ENCODE measurements around the gene INTS2. TPM values are rescaled to one million over a fixed set of nuclear protein-coding genes. Genes with fewer than 3 reads are reported as not detected.
"Not testable (repeated sequence)": the region's sequence is repeated elsewhere in the genome, so short reads cannot be mapped to it uniquely, and the experiment has no call there.

INTS2 gene
- total RNA-seq, 2 experiments from 2014 or later = 21.7 to 23.0 TPM

DNA sequence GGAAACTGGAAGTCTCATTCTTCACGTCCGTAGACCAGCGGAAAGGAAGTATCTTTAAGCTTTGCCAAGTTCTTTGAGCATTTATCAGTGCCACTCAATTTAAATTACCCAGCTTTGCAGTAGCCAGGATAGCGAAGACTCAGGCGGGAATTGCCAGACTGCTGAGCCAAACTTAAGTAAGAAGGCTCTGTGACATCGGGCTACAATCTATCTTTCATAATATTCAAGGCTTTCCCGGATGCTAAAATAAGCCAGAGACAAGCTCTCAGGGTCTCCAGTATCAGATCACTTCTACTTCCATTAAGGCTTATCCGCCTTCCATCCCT, 64.0 kb downstream of the INTS2 start:
- Mint-ChIP-seq H3K9me3 (ENCODE audit: insufficient read depth) (no peaks in the 10 kb centered on the region), H3K36me3 (ENCODE audit: low read depth) (peaks cover 28% of the 10 kb centered on the region), H3K27ac (peak overlapping the region; percentile 96), H3K4me1 (ENCODE audit: low read depth) (peaks cover 34% of the 10 kb centered on the region), H3K4me3 (peak overlapping the region; percentile 99), H3K27me3 (ENCODE audit: low read depth) (no peaks in the 10 kb centered on the region)
- DNase-seq (no peak), ATAC-seq (peak; percentile 9)
- ChIA-PET POLR2A (interaction anchor here (0.6 to 1.7 kb wide), 12 partner anchors 9 to 246 kb away, joined by 3 to 8 read pairs (median 4); no protein-coding TSS in a partner anchor), CTCF (interaction anchor here (1.2 to 3.8 kb wide), 5 partner anchors 9 to 246 kb away, joined by 3 to 30 read pairs (median 7); no protein-coding TSS in a partner anchor)

GRCh38 chr17:61862975-61863800, 64.6 kb downstream of the INTS2 start, which contains the start of gene BRIP1:
BRIP1 (minus strand) TSS chr17:61863528; CDS start chr17:61861539, 1,989 bp downstream.
- ATAC-seq (peak; percentile 98), DNase-seq (peak; percentile 95)
- H3K4me3 Mint-ChIP-seq = peak within 1 kb of the TSS; percentile 99
- POLR2A ChIA-PET = interaction anchor here (0.6 to 1.7 kb wide), 18 partner anchors 9 to 246 kb away, joined by 3 to 8 read pairs (median 5); partner anchors contain the start of gene MED13
- H3K27me3 Mint-ChIP-seq (ENCODE audit: low read depth) = no peaks in the 10 kb centered on the region
- H3K27ac Mint-ChIP-seq = peak within 1 kb of the TSS; percentile 96
- CTCF ChIA-PET = interaction anchor here (0.6 to 3.8 kb wide), 11 partner anchors 7 to 247 kb away, joined by 3 to 30 read pairs (median 5); no protein-coding TSS in a partner anchor
- H3K9me3 Mint-ChIP-seq (ENCODE audit: insufficient read depth) = no peaks in the 10 kb centered on the region
- peaks cover 26% of the 10 kb centered on the region for H3K36me3 Mint-ChIP-seq (ENCODE audit: low read depth)
- peaks cover 34% of the 10 kb centered on the region for H3K4me1 Mint-ChIP-seq (ENCODE audit: low read depth)

DNA sequence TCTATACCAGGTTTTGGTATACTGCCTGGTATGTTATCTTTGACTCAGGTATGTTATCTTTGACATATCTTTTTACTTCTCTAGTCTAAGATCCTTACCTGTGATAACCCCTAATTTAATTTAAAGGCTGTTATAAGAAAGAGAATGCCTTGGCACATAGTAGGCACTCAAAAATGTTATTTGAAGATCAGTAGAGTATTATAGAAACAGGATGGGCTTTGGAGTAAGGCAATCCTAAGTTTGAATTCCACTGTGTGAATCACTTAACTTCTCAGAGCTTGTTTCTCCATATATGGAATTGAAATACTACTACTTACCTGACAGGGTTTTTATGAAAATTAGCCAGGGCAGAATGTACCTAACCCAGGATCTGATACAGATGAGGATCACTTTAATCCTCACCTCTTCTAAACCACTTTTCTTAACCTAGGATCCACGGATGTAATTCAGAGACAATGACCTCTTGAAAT, 65.6 kb downstream of the INTS2 start:
- peaks cover 34% of the 10 kb centered on the region for H3K4me1 Mint-ChIP-seq (ENCODE audit: low read depth)
- H3K27me3 Mint-ChIP-seq (ENCODE audit: low read depth) = no peaks in the 10 kb centered on the region
- peak overlapping the region; percentile 99 for H3K4me3 Mint-ChIP-seq
- no peak for DNase-seq
- no peak for ATAC-seq
- no peaks in the 10 kb centered on the region for H3K9me3 Mint-ChIP-seq (ENCODE audit: insufficient read depth)
- peak overlapping the region; percentile 96 for H3K27ac Mint-ChIP-seq
- POLR2A ChIA-PET = interaction anchor here (0.6 to 1.7 kb wide), 12 partner anchors 11 to 247 kb away, joined by 3 to 8 read pairs (median 5); partner anchors contain the start of gene MED13
- H3K36me3 Mint-ChIP-seq (ENCODE audit: low read depth) = peaks cover 25% of the 10 kb centered on the region
- CTCF ChIA-PET = interaction anchor here (1.2 to 3.8 kb wide), 6 partner anchors 8 to 248 kb away, joined by 4 to 30 read pairs (median 7); no protein-coding TSS in a partner anchor

DNA sequence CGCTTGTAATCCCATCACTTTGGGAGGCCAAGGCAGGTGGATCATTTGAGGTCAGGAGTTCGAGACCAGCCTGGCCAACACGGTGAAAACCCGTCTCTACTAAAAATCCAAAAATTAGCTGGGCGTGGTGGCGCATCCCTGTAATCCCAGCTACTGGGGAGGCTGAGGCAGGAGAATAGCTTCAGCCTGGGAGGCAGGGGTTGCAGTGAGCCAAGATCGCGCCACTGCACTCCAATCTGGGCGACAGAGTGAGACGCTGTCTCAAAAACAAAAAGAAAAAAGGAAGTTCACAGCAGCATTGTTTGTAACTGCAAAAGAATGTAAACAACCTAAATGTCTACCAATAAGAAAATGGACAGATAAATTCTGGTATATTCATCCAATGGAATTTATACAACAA, 67.4 kb downstream of the INTS2 start:
- CTCF ChIA-PET = interaction anchor here (1.2 to 3.8 kb wide), 2 partner anchors 206 to 249 kb away, joined by 4 to 30 read pairs; no protein-coding TSS in a partner anchor
- H3K9me3 Mint-ChIP-seq (ENCODE audit: insufficient read depth); POLR2A ChIA-PET; DNase-seq; H3K4me3 Mint-ChIP-seq; H3K27ac Mint-ChIP-seq; H3K27me3 Mint-ChIP-seq (ENCODE audit: low read depth); ATAC-seq: not testable (repeated sequence)
- peaks cover 34% of the 10 kb centered on the region for H3K4me1 Mint-ChIP-seq (ENCODE audit: low read depth)
- H3K36me3 Mint-ChIP-seq (ENCODE audit: low read depth) = peaks cover 30% of the 10 kb centered on the region

- no peak overlapping the region for H3K4me3 Mint-ChIP-seq
- DNase-seq (no peak), ATAC-seq (no peak)
- H3K4me1 Mint-ChIP-seq (ENCODE audit: low read depth) = peaks cover 14% of the 10 kb centered on the region
- H3K27ac Mint-ChIP-seq = no peak overlapping the region
- ChIA-PET POLR2A (no interaction called here), CTCF (no interaction called here)
- peaks cover 52% of the 10 kb centered on the region for H3K36me3 Mint-ChIP-seq (ENCODE audit: low read depth)
- no peaks in the 10 kb centered on the region for H3K27me3 Mint-ChIP-seq (ENCODE audit: low read depth)
- no peaks in the 10 kb centered on the region for H3K9me3 Mint-ChIP-seq (ENCODE audit: insufficient read depth)
Observed at GRCh38 chr17:61856035-61856434, 71.7 kb downstream of the INTS2 start.

- no peaks in the 10 kb centered on the region for H3K9me3 Mint-ChIP-seq (ENCODE audit: insufficient read depth)
- ChIA-PET POLR2A (no interaction called here), CTCF (no interaction called here)
- no peak overlapping the region for H3K4me3 Mint-ChIP-seq
- ATAC-seq (no peak), DNase-seq (no peak)
- H3K4me1 Mint-ChIP-seq (ENCODE audit: low read depth) = peaks cover 5% of the 10 kb centered on the region
- no peaks in the 10 kb centered on the region for H3K27me3 Mint-ChIP-seq (ENCODE audit: low read depth)
- no peak overlapping the region for H3K27ac Mint-ChIP-seq
- H3K36me3 Mint-ChIP-seq (ENCODE audit: low read depth) = peaks cover 50% of the 10 kb centered on the region
Observed at GRCh38 chr17:61852857-61853256, 74.9 kb downstream of the INTS2 start.

GRCh38 chr17:61849674-61850073, 78.1 kb downstream of the INTS2 start:
- no peak overlapping the region for H3K4me3 Mint-ChIP-seq

DNA sequence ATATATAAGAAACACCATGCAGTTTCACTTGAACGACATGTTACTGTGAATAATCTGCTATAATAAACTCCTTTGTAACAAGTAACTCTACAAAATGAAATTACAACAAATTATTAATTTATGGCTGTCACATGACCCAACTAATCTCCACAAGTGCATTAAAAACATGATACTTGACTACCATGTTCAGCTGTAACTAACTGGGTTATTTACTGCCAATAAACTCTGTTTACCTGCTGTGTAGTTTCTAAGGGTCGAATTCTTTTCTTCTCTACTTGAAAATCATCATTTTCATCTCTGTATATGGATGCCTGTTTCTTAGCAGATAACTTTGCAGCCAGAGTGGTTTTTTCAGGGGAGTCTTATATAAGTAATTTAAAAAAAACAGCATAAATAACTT, 78.9 kb downstream of the INTS2 start:
- ATAC-seq = no peak
- DNase-seq = no peak
- H3K9me3 Mint-ChIP-seq (ENCODE audit: insufficient read depth) = no peaks in the 10 kb centered on the region
- no peaks in the 10 kb centered on the region for H3K27me3 Mint-ChIP-seq (ENCODE audit: low read depth)
- CTCF ChIA-PET = interaction anchor here (1.0 to 2.4 kb wide), 2 partner anchors 13 to 261 kb away, joined by 4 to 6 read pairs; no protein-coding TSS in a partner anchor
- H3K4me3 Mint-ChIP-seq = no peak overlapping the region
- H3K36me3 Mint-ChIP-seq (ENCODE audit: low read depth) = peaks cover 48% of the 10 kb centered on the region
- no peaks in the 10 kb centered on the region for H3K4me1 Mint-ChIP-seq (ENCODE audit: low read depth)
- H3K27ac Mint-ChIP-seq = no peak overlapping the region
- POLR2A ChIA-PET = no interaction called here

More at GRCh38 chr17:61849674-61850073, 78.1 kb downstream of the INTS2 start:
- Mint-ChIP-seq H3K27me3 (ENCODE audit: low read depth) (no peaks in the 10 kb centered on the region), H3K36me3 (ENCODE audit: low read depth) (peaks cover 50% of the 10 kb centered on the region), H3K4me1 (ENCODE audit: low read depth) (peaks cover 1% of the 10 kb centered on the region), H3K9me3 (ENCODE audit: insufficient read depth) (no peaks in the 10 kb centered on the region), H3K27ac (no peak overlapping the region)
- POLR2A ChIA-PET = no interaction called here
- CTCF ChIA-PET = interaction anchor here (1.0 to 2.4 kb wide), 2 partner anchors 13 to 260 kb away, joined by 4 to 6 read pairs; no protein-coding TSS in a partner anchor
- no peak for DNase-seq
- ATAC-seq = no peak

- no peaks in the 10 kb centered on the region for H3K9me3 Mint-ChIP-seq (ENCODE audit: insufficient read depth)
- no peaks in the 10 kb centered on the region for H3K4me1 Mint-ChIP-seq (ENCODE audit: low read depth)
- ATAC-seq = no peak
- CTCF ChIA-PET = interaction anchor here (2.4 kb wide), 1 partner anchor 12 kb away, joined by 6 read pairs; no protein-coding TSS in a partner anchor
- H3K27me3 Mint-ChIP-seq (ENCODE audit: low read depth) = no peaks in the 10 kb centered on the region
- DNase-seq = no peak
- peaks cover 47% of the 10 kb centered on the region for H3K36me3 Mint-ChIP-seq (ENCODE audit: low read depth)
- H3K27ac Mint-ChIP-seq = no peak overlapping the region
- no peak overlapping the region for H3K4me3 Mint-ChIP-seq
- POLR2A ChIA-PET = no interaction called here
Observed at GRCh38 chr17:61848247-61848646, 79.5 kb downstream of the INTS2 start.

DNA sequence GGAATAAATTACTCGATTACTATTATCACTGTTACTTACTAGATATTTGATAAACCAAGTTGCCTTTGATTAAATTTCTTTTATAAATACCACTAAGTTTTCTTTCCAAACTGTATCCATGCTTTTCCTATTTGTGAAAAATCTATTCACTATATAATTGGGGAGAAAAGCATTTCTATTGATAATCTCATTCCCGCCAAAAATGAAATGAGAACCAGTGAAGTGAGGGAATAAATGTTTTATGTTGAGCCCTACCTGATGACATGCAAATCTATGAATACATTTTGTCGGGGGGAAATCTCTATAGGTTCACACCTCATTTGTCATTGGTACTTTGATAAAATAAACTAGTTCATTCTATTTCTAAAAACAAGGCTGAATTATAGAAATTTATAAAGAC, 80.1 kb downstream of the INTS2 start:
- POLR2A ChIA-PET = no interaction called here
- DNase-seq = no peak
- H3K27ac Mint-ChIP-seq = no peak overlapping the region
- H3K27me3 Mint-ChIP-seq (ENCODE audit: low read depth) = no peaks in the 10 kb centered on the region
- ATAC-seq = no peak
- H3K9me3 Mint-ChIP-seq (ENCODE audit: insufficient read depth) = no peaks in the 10 kb centered on the region
- CTCF ChIA-PET = no interaction called here
- H3K36me3 Mint-ChIP-seq (ENCODE audit: low read depth) = peaks cover 48% of the 10 kb centered on the region
- no peak overlapping the region for H3K4me3 Mint-ChIP-seq
- H3K4me1 Mint-ChIP-seq (ENCODE audit: low read depth) = no peaks in the 10 kb centered on the region

DNA sequence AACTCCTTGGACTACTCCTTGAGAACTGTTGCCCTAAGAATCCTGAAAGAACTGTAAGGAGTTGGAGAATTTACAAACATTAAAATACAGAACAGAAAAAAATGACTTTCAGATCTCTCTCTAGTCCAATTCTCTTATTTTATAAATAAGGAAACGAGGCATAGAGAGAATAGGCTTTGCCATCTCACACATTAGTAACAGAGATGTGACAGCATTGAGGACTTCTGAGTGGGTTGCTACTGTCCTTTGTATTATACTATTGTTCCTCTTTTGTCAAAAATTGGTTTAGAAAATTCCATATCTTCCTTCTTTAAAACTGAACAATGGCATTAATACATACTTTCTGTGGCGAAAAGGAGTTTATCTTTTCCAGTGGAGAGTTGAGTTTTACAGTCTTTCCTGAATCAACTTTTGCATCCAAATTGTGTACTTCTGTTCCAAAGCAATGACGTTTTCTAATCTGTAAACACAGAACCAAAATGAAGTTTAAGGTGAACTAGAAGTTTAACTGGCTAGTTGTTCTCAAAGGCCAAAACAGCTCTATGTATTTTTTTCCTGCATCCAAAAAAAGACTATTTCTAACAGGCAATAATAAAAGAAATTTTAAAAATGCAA, 80.9 kb downstream of the INTS2 start:
- H3K27ac Mint-ChIP-seq = no peak overlapping the region
- no peaks in the 10 kb centered on the region for H3K4me1 Mint-ChIP-seq (ENCODE audit: low read depth)
- ATAC-seq (no peak), DNase-seq (no peak)
- H3K27me3 Mint-ChIP-seq (ENCODE audit: low read depth) = no peaks in the 10 kb centered on the region
- no peak overlapping the region for H3K4me3 Mint-ChIP-seq
- H3K9me3 Mint-ChIP-seq (ENCODE audit: insufficient read depth) = no peaks in the 10 kb centered on the region
- H3K36me3 Mint-ChIP-seq (ENCODE audit: low read depth) = peaks cover 46% of the 10 kb centered on the region
- CTCF ChIA-PET = no interaction called here
- POLR2A ChIA-PET = no interaction called here

All from activated CD8-positive, alpha-beta T cell treated with anti-CD3 and anti-CD28 coated beads, Interleukin-2, amount 10 ng/mL, durations not matched to agents 7 days and 5 days (primary cell).